Measurements from ENCODE around the gene PODN.

DNA sequence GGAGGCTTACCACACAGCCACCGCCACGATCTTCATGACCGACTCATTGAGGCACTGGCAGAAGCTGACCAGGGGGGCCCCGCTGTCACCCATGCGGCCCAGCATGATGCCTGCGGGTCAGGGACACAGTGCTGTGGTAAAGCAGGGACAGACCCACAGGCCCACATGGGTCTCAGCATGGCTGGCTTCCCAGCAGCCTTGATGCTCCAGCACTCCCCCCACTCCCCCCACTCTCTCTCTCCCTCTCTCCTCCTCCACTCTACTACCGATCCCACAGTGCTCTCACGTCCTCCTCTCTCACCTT lies 31.4 kb downstream of the PODN start:
- TF ChIP-seq, protein P1, sequence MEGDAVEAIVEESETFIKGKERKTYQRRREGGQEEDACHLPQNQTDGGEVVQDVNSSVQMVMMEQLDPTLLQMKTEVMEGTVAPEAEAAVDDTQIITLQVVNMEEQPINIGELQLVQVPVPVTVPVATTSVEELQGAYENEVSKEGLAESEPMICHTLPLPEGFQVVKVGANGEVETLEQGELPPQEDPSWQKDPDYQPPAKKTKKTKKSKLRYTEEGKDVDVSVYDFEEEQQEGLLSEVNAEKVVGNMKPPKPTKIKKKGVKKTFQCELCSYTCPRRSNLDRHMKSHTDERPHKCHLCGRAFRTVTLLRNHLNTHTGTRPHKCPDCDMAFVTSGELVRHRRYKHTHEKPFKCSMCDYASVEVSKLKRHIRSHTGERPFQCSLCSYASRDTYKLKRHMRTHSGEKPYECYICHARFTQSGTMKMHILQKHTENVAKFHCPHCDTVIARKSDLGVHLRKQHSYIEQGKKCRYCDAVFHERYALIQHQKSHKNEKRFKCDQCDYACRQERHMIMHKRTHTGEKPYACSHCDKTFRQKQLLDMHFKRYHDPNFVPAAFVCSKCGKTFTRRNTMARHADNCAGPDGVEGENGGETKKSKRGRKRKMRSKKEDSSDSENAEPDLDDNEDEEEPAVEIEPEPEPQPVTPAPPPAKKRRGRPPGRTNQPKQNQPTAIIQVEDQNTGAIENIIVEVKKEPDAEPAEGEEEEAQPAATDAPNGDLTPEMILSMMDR (IDR thresholded peaks at IDR 0.05), result no peak
- TF ChIP-seq POLR2A (IDR thresholded peaks at IDR 0.05) (no peak), POLR2AphosphoS5 (IDR thresholded peaks at IDR 0.05) (no peak)

Measured in stomach (tissue), 4 donors.